AG20443 (cell line): ENCODE results near the gene NMNAT2.

Source experiments
- DNase-seq: peaks from one replicate; pipeline ENCODE4 v3.0.0; 2012; ENCODE audit warnings: low spot score, mixed read lengths

Gene NMNAT2

DNA sequence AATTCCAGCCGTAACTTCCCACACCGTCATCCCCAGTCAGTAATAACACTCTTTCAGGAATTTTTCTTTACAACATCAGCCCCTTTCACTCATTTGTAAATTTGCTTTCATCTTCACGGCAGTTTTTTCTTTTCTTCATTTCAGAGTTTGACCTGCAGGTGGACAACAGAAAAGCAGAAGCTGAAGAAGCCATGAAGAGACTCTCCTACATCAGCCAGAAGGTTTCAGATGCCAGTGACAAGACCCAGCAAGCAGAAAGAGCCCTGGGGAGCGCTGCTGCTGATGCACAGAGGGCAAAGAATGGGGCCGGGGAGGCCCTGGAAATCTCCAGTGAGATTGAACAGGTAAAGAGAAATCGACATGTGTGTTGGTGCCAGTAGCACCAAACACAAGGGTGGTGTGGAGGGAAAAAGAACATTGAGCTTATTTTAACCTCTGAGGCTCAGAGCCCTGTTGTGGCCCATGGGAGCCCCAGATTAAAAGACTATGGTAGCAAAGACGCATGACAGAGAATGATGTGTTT, 178.9 kb downstream of the NMNAT2 start:
- no peak for DNase-seq

DNA sequence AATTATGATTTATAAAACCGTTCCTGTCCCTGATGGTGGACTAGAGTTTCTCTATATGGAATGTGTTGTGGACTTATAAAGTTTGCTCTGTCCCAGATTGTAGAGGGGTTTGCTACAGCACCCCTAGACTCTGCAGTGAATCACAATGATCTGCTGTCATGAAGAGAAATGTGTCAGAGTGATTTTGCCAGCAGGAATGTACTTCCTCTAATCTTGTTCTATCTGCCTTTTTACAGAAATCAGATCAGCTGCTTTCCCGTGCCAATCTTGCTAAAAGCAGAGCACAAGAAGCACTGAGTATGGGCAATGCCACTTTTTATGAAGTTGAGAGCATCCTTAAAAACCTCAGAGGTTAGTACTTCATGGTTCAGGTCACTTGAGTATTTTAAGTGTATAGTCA, 180.1 kb downstream of the NMNAT2 start:
- no peak for DNase-seq

DNA sequence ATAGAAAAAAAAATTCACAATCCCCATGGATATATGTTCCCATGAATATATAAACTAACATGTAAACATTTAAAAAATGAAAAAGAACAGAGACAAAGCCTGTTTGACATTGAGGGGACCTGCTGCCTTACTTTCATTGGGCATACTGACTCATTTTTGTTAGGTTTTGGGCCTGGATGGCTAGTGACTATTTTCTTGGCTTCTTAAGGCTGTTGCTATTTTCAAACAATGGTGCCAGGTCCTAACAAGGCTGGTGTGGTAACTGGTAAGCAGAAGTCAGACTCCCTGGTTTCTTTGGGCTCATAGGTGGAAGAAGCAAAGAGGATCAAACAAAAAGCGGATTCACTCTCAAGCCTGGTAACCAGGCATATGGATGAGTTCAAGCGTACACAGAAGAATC, 181.1 kb downstream of the NMNAT2 start:
- no peak for DNase-seq

DNA sequence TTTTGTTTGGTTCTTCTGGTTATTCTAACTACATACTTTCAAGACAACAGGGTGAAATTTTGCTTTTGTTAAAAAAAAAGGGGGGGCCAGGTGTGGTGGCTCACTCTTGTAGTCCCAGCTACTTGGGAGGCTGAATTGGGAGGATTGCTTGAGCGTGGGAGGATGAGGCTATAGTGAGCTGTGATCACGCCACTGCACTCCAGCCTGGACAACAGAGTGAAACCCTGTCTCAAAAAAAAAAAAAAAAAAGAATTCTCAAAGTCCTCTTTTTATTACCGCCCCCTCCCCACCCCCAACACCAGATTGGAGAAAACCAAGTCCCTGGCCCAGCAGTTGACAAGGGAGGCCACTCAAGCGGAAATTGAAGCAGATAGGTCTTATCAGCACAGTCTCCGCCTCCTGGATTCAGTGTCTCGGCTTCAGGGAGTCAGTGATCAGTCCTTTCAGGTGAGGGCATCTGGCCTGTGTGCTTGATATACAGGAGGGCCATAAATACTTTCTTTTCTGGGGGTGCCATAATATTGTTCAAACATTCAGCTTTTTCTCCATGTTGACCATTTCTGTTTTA, 181.9 kb downstream of the NMNAT2 start:
- DNase-seq, result no peak

DNA sequence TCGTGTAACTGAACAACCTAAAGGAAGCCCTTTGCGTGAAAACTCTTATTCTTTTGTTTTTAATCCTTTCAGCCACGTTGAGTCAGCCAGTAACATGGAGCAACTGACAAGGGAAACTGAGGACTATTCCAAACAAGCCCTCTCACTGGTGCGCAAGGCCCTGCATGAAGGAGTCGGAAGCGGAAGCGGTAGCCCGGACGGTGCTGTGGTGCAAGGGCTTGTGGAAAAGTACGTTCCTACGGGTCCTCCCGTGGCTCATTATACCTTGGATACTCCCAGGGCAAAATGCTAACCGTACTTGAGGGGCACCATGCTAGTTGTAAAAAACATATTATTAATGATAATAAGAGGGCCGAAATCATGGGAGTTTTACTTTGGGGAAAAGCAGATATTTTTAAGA, 182.7 kb downstream of the NMNAT2 start:
- DNase-seq, result no peak

DNA sequence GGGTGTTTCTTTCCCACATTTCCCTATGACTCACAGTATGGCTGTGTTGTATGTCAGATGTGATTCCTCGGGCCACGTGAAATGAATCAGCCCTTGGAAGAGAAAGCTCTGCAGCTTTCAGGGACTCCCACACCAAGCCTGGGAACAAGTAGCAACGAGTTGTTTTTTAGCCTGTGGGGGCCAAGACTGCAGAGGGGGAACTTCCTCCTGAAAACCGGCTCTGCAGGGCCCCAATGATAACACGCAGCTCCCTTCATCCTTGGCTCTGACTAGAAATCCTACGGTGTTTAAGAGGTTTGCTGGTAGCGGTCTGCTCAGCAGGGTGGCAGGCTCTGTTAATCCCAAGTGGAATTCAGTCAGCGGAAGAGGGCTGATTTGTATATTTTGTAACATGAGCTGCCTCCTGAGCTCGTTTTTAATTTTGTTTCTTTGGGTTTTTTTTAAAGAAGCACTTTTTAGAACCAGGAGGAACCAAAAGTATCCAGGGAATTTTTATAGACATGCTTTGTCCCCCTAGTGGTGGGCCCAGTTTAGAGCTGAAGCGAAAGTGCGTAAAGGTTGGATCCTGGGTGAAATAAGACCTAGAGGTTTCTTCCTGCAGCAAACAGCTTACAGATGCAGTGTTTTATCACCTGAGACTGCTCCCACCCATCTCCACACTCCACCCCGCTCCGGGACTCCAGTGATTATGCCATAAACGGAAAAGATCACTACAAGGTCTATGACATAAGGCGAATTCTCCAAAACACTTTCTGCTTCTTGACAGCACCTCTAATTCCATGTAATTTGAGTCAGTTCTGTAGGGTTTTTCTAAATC, 183.3 kb downstream of the NMNAT2 start:
- DNase-seq, result peak; percentile 93

DNA sequence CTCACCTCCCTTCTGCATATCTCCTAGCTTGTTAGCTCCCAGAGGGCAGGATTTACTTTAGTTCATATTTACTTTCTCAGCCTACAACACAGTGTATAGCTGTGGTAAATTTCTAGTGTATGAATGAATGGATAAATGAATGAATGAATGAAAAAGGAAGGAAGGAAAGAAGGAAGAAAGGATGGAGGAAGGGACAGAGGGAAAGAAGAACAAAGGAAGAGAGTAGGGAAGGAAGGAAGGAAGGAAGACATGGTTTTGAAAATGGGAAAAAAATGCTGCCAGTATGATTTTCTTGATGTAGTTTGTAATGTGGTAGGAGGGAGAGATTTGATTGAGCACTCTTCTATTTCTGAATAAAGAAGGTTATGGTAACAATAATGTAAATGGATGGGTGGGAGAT, 185.1 kb downstream of the NMNAT2 start:
- DNase-seq, result no peak

DNA sequence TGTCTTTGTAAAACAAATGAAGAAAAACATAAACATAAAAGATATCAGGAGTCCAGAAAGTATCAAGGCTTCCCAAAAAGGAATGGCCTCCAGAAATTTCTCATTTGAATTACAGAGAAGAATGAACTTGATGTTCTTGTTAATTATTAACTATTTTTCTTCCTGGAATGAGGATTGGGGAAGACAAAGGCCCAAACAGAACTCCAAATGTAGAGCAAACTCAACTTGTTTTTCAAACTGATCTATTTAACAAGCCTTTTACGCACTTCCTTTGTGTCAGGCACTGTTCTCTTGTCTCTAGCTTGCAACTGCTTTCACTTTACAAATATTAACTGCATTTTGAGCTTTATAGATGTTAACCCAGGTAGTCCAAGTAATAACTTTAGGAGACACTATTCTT, 186.6 kb downstream of the NMNAT2 start:
- DNase-seq, result no peak

DNA sequence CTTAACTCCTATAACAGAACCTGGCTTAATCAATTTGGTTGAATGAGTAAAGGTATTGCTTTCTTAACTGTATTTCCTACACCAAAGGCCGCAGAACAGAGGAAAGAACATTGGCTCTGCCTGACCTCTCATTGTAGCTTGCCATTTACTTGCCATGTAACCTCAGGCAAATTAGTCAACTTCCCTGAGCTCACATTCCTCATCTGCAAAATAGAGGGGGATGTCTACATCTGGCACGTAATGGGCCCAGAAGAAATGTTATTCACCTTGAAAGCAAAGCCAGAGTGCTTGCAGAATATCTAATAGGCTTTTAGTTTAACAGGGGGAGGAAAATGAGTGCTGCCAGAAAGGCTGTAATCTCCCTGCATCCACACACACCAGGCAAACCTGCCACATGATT, 187.8 kb downstream of the NMNAT2 start:
- peak; percentile 22 for DNase-seq

DNA sequence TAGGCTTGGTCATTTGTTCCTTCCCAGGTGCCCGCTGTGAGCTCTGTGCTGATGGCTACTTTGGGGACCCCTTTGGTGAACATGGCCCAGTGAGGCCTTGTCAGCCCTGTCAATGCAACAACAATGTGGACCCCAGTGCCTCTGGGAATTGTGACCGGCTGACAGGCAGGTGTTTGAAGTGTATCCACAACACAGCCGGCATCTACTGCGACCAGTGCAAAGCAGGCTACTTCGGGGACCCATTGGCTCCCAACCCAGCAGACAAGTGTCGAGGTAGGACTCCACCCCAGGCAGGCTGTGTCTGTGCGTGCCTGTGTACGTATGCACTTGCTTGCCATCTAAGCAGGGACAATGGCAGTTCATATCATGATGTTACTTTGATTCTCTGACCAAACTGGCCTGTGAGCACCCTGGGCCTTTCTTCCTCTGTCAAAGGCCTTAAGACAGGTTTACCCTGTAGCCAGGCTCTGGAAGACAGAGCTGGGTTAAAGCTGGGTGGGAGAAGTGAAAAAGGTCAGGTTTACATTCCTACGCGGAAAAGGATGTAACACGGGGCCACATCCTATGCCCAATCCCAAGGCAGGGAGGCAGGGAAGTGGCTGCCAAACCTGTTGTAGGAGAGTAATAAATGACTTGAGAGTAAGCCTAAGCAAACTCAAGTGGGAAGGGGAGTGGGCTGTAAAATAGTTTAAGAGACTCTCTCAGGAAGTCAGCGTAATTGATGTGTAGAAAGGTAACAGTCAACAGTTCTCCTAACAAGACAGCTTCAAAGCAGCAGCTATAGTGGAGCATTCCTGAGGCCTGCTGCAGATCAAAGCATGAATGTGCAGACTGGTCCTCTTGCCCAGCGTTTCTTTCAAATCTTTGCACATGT, 189.6 kb downstream of the NMNAT2 start:
- no peak for DNase-seq

DNA sequence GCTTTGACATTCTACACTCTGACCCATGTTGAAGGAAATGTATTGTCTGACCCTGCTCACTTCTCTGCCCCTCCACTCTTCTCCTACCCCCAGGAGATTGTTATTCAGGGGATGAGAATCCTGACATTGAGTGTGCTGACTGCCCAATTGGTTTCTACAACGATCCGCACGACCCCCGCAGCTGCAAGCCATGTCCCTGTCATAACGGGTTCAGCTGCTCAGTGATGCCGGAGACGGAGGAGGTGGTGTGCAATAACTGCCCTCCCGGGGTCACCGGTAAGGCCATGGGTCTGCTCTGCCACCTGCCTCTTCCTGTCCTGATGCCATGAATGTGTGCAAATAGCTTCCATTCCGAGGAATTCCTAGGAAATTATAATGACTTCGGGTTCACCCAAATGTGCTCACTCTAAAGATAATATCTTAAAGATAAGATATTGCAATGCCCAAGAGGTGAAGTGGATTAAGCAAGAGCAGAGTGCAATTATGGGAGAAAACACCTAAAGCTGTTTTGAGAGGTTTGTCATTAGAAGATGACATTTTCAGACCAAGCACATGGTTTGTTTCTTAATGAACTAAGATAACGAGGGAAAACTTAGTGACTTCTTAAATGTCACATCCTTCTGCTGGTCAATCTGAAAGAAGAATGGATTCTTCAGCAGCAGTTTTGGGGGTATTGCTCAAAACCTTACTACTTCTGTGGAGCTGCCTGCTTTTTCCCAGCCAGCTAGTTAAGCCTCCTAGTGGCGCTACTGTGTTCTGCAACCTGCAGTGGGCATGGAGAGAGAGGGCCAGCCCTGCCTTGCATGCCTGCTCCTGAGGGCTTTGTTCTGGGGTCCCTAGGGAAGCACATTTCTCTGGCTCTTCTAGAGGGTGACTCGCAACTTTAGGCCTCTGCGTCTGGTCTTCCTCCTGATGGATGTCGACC, 190.5 kb downstream of the NMNAT2 start:
- peak; percentile 72 for DNase-seq

DNA sequence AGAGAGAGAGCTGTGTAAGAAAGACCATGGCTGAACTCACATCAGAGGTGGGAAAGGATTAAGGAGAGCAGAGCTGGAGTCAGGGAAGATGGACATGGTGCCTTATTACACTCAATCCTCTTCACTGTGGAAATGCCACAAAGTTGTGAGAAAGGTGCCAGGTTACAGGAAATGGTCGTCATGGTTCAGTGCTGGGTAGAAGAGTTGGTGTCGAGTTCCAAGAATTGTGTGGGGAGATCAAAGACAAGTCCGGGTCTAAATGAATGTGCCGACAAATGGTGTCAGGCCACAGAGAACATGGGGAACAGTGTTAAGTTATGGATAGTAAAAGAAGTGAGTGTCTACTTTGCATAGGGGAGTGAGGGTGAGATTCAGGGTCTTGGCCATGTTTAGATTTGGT, 191.2 kb downstream of the NMNAT2 start:
- no peak for DNase-seq

DNA sequence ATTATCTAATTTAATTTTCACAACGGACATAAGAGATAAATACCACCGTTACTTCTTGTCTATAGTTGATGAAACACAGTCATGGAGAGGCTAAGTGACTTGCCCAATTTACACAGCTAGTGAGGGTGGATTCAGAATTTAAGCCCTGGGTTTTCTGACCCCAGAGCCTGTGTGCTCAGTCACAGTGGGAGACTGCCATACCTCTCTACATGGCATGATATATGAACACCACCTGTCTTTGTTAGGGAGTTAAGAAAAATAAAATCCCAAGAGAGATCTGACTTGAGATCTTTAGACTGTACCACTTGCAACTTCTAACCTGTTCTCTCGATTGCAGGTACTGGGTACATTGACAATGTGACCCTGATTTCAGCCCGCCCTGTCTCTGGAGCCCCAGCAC, 191.8 kb downstream of the NMNAT2 start:
- DNase-seq, result no peak

DNA sequence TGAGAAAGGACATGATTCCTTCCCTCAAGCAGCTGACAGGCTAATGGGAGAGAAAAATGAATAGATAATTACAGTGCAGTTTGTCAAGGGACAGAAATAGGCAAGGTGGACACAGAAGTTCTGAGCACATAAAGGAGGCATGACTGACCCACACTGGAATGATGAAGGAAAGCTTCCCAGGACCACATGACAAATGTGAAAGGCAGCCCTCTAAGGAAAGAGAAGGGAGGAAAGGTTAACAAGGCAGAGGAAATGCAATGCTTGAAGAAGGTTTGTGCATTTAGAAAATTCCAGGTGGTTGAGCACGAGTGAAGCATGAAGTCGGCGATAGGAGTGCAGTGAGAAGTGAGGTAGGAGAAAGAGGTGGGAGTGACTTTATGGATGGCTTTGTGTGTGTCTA, 194.7 kb downstream of the NMNAT2 start:
- DNase-seq, result peak; percentile 28

DNA sequence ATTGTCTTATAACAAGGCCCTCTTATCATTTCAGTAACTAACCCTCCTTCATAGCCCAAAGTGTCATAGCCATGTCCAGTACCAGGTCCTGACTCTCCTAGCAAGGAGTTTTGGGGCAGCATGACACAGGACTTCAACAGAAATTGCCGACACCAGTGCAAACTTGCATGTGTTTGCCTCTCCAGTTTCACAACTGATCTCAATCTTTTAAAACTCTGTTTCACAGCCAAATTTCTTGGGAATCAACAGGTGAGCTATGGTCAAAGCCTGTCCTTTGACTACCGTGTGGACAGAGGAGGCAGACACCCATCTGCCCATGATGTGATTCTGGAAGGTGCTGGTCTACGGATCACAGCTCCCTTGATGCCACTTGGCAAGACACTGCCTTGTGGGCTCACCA, 195.3 kb downstream of the NMNAT2 start:
- no peak for DNase-seq

DNA sequence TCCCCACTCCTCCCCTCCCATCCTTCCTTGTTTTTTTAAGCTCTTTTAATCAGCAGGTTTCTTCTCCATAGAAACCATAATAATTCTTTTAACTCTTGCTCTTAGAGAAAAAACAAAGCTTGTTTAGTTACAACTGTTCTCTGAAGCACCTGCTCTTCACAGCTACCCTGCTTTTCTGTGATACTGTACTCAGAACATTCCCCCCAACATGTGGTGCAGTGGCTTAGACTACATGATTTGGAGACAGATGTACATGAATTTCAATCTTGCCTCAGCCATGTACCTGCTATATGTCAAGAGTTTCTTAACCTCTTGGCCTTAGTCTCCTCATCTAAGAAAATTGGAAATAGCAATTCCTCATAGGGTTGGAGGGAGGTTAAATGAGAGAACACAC, 198.6 kb downstream of the NMNAT2 start:
- DNase-seq, result no peak

DNA sequence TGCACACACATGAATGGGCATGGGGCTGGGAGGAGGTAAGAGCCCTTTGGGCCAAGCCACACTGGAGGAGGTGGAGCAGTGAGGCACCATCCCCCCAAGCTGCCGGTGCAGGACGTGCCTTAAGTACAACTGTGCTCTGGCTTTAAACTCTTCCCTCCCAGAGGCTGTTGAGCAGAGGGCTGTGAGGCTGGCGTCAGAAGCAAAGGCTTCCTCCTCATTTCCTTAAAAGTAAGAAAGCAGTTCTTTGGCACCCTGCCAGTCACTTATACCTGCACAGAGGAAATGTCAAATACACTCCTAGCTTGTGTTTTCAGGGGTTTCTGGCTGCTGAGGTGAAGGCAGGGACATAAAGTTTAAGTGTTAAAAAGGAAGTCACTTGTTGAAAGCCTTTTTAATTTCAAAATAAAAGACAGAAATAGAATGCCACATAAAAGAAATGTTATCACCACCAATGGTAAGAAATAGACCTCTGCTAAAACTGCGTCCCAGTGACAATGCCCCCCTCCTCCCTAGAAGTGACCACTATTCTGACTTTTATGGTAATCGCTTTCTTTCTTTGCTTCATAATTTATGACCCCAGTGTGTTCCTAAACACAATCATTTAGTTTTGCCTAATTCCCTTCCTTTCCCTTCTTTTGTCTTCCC, 199.1 kb downstream of the NMNAT2 start:
- no peak for DNase-seq

DNA sequence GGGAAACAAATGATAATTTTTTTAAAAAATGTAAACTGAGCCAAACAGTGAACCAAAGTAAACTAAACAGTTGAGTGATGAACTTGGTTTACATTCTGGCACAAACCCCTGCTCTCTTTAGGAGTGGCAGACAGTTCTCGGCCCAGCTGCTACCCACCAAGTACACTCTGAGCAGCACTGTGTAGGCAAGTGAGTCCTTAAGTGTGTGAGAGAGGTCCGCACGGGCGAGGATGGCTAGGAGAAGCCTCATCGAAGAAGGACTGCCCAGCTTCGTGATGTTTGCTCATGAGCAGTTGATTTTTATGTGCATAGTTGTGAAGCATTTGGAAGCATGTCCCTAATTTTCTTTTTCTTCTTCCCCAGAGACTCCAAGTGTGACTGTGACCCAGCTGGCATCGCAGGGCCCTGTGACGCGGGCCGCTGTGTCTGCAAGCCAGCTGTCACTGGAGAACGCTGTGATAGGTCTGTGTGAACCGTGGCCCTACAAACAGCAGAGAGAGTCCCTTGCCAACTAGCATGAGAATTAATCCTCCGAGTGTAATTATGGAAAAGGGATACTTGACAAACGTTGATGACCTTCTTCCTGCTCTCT, 200.1 kb downstream of the NMNAT2 start:
- DNase-seq, result no peak

DNA sequence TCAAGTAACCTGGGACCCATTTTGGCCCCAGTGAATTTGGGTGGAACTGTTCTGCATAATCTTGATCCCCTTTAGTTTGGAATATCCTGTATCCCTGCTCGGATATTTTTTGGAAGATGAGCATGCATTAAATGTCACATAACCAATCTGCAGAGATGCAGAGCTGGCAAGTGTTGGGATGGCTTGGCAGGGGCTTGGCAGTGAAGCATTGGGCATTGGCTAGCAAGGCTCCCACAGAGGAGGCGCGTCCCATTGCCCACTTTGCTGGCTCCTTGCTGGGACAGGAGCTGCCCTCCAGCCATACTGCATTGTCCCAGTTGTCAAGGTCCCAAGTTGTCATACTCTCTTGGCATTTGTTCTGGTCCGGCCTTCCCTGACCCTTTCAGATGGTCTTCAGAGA, 202.2 kb downstream of the NMNAT2 start:
- DNase-seq, result no peak

DNA sequence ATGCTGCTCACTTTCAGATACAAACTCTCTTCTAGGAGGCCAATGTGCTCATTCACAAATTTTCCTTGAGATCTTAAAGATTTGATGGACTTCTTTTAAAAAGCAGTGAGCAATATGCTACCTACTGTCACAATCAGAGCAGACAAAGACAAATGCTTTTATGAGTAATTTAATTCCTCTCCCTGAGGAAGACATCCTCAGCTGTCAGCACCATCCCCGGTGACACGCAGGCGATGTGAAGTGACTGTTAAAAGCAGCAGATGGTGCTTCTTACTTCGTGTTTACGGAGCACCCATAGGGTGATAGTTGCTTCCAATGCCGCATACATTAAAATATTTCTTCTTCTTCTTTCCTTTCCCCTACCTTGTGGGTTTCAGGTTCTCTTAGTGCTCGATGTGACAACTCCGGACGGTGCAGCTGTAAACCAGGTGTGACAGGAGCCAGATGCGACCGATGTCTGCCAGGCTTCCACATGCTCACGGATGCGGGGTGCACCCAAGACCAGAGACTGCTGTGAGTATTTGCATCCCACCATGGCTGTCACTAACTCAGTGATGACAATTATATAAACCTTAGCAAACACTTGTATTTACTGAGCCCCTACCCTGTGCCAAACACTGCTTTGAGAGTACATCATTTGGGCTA, 203.0 kb downstream of the NMNAT2 start:
- DNase-seq, result no peak
